K562 (cell line): ENCODE data around the gene ETV7. TPM values are rescaled to one million over a fixed set of nuclear protein-coding genes. Genes with fewer than 3 reads are reported as not detected.
A peak's percentile ranks its signal among the peaks of the same experiment; 100 is the strongest.

Source experiments
- AFF1 ChIP-seq, 2 experiments: fragments of 450-650 bp; IDR thresholded peaks; 2 replicates each; pipeline ENCODE4 v1.6.1; 2018; ENCODE audit warnings: mild to moderate bottlenecking in 2 of 2, low read depth in 1 of 2; ENCODE audit not compliant: partially characterized antibody in 2 of 2
- CEBPB ChIP-seq: fragments of 450-650 bp; IDR thresholded peaks from 2 replicates; pipeline ENCODE4 v1.6.1; 2016; ENCODE audit warnings: missing genetic modification characterization, missing compliant biosample characterization
- CTBP1 ChIP-seq: fragments of 450-650 bp; IDR thresholded peaks from 2 replicates; pipeline ENCODE4 v1.6.1; 2016; ENCODE audit warnings: borderline replicate concordance
- E2F5 ChIP-seq: sonication (generic); formaldehyde crosslinking; IDR thresholded peaks from 2 replicates; pipeline ENCODE4 v1.8.0; 2022; ENCODE audit warnings: mild to moderate bottlenecking, missing genetic modification reagents
- E2F6 ChIP-seq, 2 experiments: IDR thresholded peaks; 2 replicates each; pipeline ENCODE4 v1.6.1; 2011; ENCODE audit warnings: borderline replicate concordance in 1 of 2, control low read depth in 1 of 2, low read depth in 1 of 2, low read length in 1 of 2, mild to moderate bottlenecking in 1 of 2, mixed read lengths in 1 of 2, moderate library complexity in 1 of 2; ENCODE audit not compliant: insufficient read depth in 1 of 2, insufficient read length in 1 of 2, poor library complexity in 1 of 2, severe bottlenecking in 1 of 2; ENCODE audit errors: extremely low read depth in 1 of 2
- ETS1 ChIP-seq: conservative IDR thresholded peaks from 2 replicates; pipeline ENCODE4 v1.6.1; 2011; ENCODE audit warnings: low read depth, mild to moderate bottlenecking, low read length; ENCODE audit not compliant: control insufficient read depth
- FOSL1 ChIP-seq: fragments of 200-800 bp; sonication (Bioruptor generic); conservative IDR thresholded peaks from 2 replicates; pipeline ENCODE4 v1.6.1; 2016; ENCODE audit warnings: missing genetic modification characterization, missing compliant biosample characterization
- HDAC8 ChIP-seq: fragments of 450-650 bp; IDR thresholded peaks from 2 replicates; pipeline ENCODE4 v1.6.1; 2016; ENCODE audit warnings: mild to moderate bottlenecking, missing genetic modification characterization, moderate library complexity, missing compliant biosample characterization
- KAT7 ChIP-seq: sonication (generic); formaldehyde crosslinking; IDR thresholded peaks from 2 replicates; pipeline ENCODE4 v1.8.0; 2022; ENCODE audit warnings: missing genetic modification reagents, mild to moderate bottlenecking, borderline replicate concordance
- MTA1 ChIP-seq: fragments of 450-650 bp; IDR thresholded peaks from 2 replicates; pipeline ENCODE4 v1.6.1; 2017; ENCODE audit warnings: borderline replicate concordance
- MYC ChIP-seq, 2 experiments: fragments of 250-450 bp in 1 of 2; sonication (Bioruptor Pico) in 1 of 2; IDR thresholded peaks; 2 replicates each; pipeline versions ENCODE4 v1.5.1 to v1.6.1; 2012 to 2021; ENCODE audit warnings: low read depth in 2 of 2, borderline replicate concordance in 1 of 2, improper control_type of control experiment in 1 of 2, low read length in 1 of 2, mild to moderate bottlenecking in 1 of 2, moderate library complexity in 1 of 2
- PML ChIP-seq: IDR thresholded peaks from 2 replicates; pipeline ENCODE4 v1.6.1; 2012; ENCODE audit warnings: low read length, inconsistent platforms
- SNIP1 ChIP-seq: fragments of 450-650 bp; IDR thresholded peaks from 2 replicates; pipeline ENCODE4 v1.7.1; 2017; ENCODE audit warnings: low read depth, mild to moderate bottlenecking
- TEAD4 ChIP-seq, 2 experiments: sonication (generic) in 1 of 2; formaldehyde crosslinking in 1 of 2; IDR thresholded peaks; 2 replicates each; pipeline versions ENCODE4 v1.6.1 to v1.8.0; 2012 to 2022; ENCODE audit warnings: borderline replicate concordance in 1 of 2, inconsistent platforms in 1 of 2, low read length in 1 of 2, mild to moderate bottlenecking in 1 of 2, missing genetic modification reagents in 1 of 2
- XRCC3 ChIP-seq: fragments of 450-650 bp; IDR thresholded peaks from 2 replicates; pipeline ENCODE4 v1.6.1; 2017; ENCODE audit warnings: mild to moderate bottlenecking, moderate library complexity
- ZNF408 ChIP-seq: fragments of 250-450 bp; sonication (Bioruptor Pico); IDR thresholded peaks from 2 replicates; pipeline ENCODE4 v1.4.0; 2020; ENCODE audit warnings: low read depth, mild to moderate bottlenecking, moderate library complexity
- ZNF644 ChIP-seq: fragments of 200-800 bp; sonication (Bioruptor generic); IDR thresholded peaks from 2 replicates; pipeline ENCODE4 v1.6.1; 2016; ENCODE audit warnings: low read depth, missing genetic modification characterization, missing compliant biosample characterization
- ZNF696 ChIP-seq: fragments of 250-450 bp; sonication (Bioruptor Pico); conservative IDR thresholded peaks from 2 replicates; pipeline ENCODE4 v1.4.0; 2020; ENCODE audit warnings: mild to moderate bottlenecking, moderate library complexity
- polyA plus RNA-seq, 8 experiments: library from polyadenylated mRNA; depleted of rRNA in 4 of 8; stranded (reverse) in 5 of 8; unstranded in 3 of 8; fragments of >200 nt; fragmentation: Nextera tagmentation in 2 of 8; fragmentation: Illumina TruSeq in 1 of 8; extraction: Ambion mirVana in 2 of 8; extraction: Trizol in 1 of 8; gene quantifications; 2 replicates each; pipeline versions ENCODE4 v1.2.1 to v1.2.3, GENCODE V29; 2011 to 2014; ENCODE audit warnings: inconsistent platforms in 1 of 8, missing spikeins in 1 of 8
- total RNA-seq, 7 experiments: library from RNA; depleted of rRNA in 6 of 7; stranded (reverse); fragments of >200 nt in 6 of 7; fragmentation: Illumina TruSeq in 2 of 7; extraction: Trizol in 2 of 7; gene quantifications; 2 replicates each; pipeline versions ENCODE4 v1.2.1 to v1.2.3, GENCODE V29; 2011 to 2021; ENCODE audit warnings: low replicate concordance in 1 of 7

ETV7 gene
- total and polyA plus RNA-seq, 9 of the 15 experiments (the other 6 are each of a cell fraction or from before 2014, with no cell fraction given), result 0.07 to 0.22 (median 0.14) TPM; not detected in 3

DNA sequence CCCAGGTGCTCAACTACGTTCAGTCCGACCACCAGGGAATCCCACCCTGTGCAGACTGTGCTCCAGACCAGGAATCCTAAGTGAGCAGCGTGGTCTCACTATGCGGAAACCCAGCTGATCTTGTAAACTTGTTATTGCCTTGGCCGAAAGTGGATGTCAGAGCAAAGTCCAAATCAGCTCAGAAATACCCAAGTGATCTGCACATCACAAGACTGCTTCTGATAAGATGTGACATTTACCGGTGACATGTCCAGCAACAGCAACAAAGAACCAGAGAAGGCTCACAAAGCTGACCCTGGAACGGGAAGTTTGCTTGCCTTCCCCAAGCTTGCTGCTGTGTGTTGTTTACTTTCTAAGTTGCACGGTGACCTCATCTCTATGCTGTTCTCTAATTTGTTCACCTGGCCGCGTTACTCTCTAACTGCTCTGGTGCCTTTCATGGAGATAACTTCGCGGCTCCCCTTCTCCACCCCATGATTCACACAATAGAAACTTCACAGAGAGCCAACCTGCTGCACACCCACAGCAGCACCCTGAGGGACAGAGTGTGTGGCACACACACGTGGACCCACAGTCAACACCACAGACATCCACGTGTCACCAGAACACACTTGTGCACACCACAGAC lies 52.5 kb downstream of the ETV7 start (continued):
- TF ChIP-seq E2F6 (IDR thresholded peaks at IDR 0.05; ENCODE audit: borderline replicate concordance in 1 of 2, extremely low read depth in 1 of 2, insufficient read depth in 1 of 2, insufficient read length in 1 of 2, low read depth in 1 of 2, low read length in 1 of 2, poor library complexity in 1 of 2, severe bottlenecking in 1 of 2) (no peak), TEAD4 (IDR thresholded peaks at IDR 0.05; ENCODE audit: low read length) (no peak), TEAD4 (CRISPR knock-in tag; IDR thresholded peaks at IDR 0.05; ENCODE audit: borderline replicate concordance) (no peak), CTBP1 (peak; percentile 74), MTA1 (peak; percentile 44; the same call in 1 of the 2 replicates), HDAC8 (no peak), XRCC3 (no peak), MYC (IDR thresholded peaks at IDR 0.05; ENCODE audit: low read depth, low read length) (peak; percentile 20; the same call in 1 of the 2 replicates), MYC (CRISPR knock-in tag; IDR thresholded peaks at IDR 0.05; ENCODE audit: borderline replicate concordance, low read depth) (0 out of 2 replicates have a peak, but pooled peaks have one; percentile 16), ETS1 (no peak), ZNF408 (no peak), PML (no peak), SNIP1 (no peak), KAT7 (CRISPR knock-in tag) (no peak), AFF1 (IDR thresholded peaks at IDR 0.05; ENCODE audit: low read depth in 1 of 2, partially characterized antibody in 2 of 2) (peak in 1 of 2 experiments; percentile 30), FOSL1 (tag) (no peak), E2F5 (CRISPR knock-in tag) (no peak), CEBPB (no peak), ZNF644 (tag) (no peak), ZNF696 (CRISPR knock-in tag) (no peak)
